ENCODE measurements around the gene OR51F1.
"Not testable (repeated sequence)": the region's sequence is repeated elsewhere in the genome, so short reads cannot be mapped to it uniquely, and the experiment has no call there.

Gene OR51F1

GRCh38 chr11:4740735-4741134 lies 29.0 kb downstream of the OR51F1 start:
- TF ChIP-seq CTCF (IDR thresholded peaks at IDR 0.05; ENCODE audit: insufficient read depth, low read length, missing control alignments), result no peak
- H3K4me3 ChIP-seq (ENCODE audit: low read depth, low read length), result no peak overlapping the region

GRCh38 chr11:4727171-4727570 lies 42.6 kb downstream of the OR51F1 start:
- DNase-seq (ENCODE audit: low read depth, low spot score), result no peak
- ChIA-PET CTCF (no interaction called here), POLR2A (no interaction called here)
- no peak for TF ChIP-seq CTCF (IDR thresholded peaks at IDR 0.05; ENCODE audit: insufficient read depth, low read length, missing control alignments)
- no peak overlapping the region for H3K4me3 ChIP-seq (ENCODE audit: low read depth, low read length)

More at GRCh38 chr11:4740735-4741134, 29.0 kb downstream of the OR51F1 start:
- POLR2A ChIA-PET, result no interaction called here
- CTCF ChIA-PET, result no interaction called here
- DNase-seq (ENCODE audit: low read depth, low spot score), result no peak

GRCh38 chr11:4722616-4723534 lies 46.9 kb downstream of the OR51F1 start:
- POLR2A ChIA-PET, result not testable (repeated sequence)

More at GRCh38 chr11:4722616-4723534, 46.9 kb downstream of the OR51F1 start:
- DNase-seq (ENCODE audit: low read depth, low spot score); H3K4me3 ChIP-seq (ENCODE audit: low read depth, low read length); CTCF ChIA-PET: not testable (repeated sequence)
